ENCODE results near the gene SPTBN2. TPM values are rescaled to one million over a fixed set of nuclear protein-coding genes. Genes with fewer than 3 reads are reported as not detected.

SPTBN2 gene
- total and polyA plus RNA-seq, 2 donors from 2014 or later: 64.9 to 69.8 TPM

DNA sequence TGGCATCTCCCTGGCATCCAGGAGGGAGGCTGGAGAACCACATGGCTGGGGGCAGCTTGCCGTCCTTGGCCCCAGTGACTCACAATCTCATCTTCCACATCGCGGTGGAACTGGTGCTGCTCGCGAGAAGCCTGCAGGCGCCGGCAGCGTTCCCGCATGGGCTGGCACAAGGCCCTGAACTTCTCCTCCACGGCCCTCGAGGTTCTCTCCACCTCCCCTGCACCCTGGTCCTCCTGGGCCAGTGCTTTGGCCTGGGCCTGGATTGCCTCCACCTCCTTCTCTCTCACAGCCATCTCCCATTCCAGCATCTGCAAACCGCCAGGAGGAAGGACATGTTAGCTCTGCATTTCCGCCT, 35.0 kb downstream of the SPTBN2 start:
- peak in 1 of 5 donors; percentile 55 for DNase-seq
- Histone ChIP-seq H3K4me1 (ENCODE audit: control insufficient read depth in 2 of 3, insufficient read depth in 2 of 3, low read depth in 1 of 3, low read length in 3 of 3) (no peaks in the 10 kb centered on the region), H3K4me3 (ENCODE audit: low read length in 3 of 3) (no peak overlapping the region), H3K27me3 (ENCODE audit: control insufficient read depth, insufficient read depth, low read length) (no peaks in the 10 kb centered on the region), H3K27ac (ENCODE audit: low read depth in 2 of 2, low read length in 2 of 2) (no peak overlapping the region), H3K9ac (ENCODE audit: low read length in 3 of 3) (no peak overlapping the region), H3K36me3 (ENCODE audit: control insufficient read depth in 2 of 3, insufficient read depth in 3 of 3, low read length in 3 of 3) (peaks cover 0 to 16% (median 9%) of the 10 kb centered on the region in 3 donors), H3K9me3 (ENCODE audit: control insufficient read depth in 2 of 3, insufficient read depth in 1 of 3, low read length in 3 of 3) (no peaks in the 10 kb centered on the region)
- intact Hi-C loops (cut with DNase I): loop anchor here (5.0 kb wide), 1 partner anchor 138 kb away; no protein-coding TSS in a partner anchor
- FAIRE-seq: no peak
- TF ChIP-seq, protein P1, sequence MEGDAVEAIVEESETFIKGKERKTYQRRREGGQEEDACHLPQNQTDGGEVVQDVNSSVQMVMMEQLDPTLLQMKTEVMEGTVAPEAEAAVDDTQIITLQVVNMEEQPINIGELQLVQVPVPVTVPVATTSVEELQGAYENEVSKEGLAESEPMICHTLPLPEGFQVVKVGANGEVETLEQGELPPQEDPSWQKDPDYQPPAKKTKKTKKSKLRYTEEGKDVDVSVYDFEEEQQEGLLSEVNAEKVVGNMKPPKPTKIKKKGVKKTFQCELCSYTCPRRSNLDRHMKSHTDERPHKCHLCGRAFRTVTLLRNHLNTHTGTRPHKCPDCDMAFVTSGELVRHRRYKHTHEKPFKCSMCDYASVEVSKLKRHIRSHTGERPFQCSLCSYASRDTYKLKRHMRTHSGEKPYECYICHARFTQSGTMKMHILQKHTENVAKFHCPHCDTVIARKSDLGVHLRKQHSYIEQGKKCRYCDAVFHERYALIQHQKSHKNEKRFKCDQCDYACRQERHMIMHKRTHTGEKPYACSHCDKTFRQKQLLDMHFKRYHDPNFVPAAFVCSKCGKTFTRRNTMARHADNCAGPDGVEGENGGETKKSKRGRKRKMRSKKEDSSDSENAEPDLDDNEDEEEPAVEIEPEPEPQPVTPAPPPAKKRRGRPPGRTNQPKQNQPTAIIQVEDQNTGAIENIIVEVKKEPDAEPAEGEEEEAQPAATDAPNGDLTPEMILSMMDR (IDR thresholded peaks at IDR 0.05; ENCODE audit: borderline replicate concordance, extremely low read depth, insufficient read depth): no peak

DNA sequence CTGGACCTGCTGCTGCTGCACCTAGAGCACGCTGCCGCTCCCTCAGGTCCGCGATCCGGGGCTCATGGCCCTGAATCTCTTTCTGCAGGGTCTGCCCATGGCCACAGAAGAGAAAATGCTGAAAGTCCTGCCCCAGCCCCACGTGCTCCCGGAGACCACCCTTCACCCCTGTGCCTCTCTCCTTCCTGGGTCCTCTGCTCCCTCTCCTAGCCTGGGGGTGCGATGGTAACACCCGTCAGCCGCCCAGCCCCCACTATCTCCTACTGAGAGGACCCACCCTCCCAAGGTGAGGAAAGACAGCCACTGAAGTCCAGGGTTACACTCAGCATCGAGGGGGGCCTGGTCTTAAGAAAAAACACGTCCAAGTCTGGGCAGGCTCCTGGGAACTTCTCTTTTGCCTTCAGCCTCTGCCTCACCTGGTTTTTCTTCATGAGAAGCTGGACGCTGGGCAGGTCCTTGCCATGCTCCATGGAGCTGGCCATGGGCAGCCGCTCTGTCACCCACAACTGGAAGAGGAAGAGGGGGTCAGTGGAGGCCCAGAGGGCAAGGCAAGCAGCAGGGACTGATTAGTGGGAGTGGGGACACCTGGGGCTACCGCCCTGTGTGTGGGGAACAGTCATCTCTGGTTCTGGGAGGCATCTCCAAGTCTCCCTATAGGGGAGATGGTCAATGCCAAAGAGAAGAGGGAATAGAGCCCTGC, 35.5 kb downstream of the SPTBN2 start:
- Histone ChIP-seq H3K27me3 (ENCODE audit: control insufficient read depth, insufficient read depth, low read length) (no peaks in the 10 kb centered on the region), H3K36me3 (ENCODE audit: control insufficient read depth in 2 of 3, insufficient read depth in 3 of 3, low read length in 3 of 3) (peaks cover 0 to 16% (median 7%) of the 10 kb centered on the region in 3 donors), H3K27ac (ENCODE audit: low read depth in 2 of 2, low read length in 2 of 2) (no peak overlapping the region), H3K9me3 (ENCODE audit: control insufficient read depth in 2 of 3, insufficient read depth in 1 of 3, low read length in 3 of 3) (no peaks in the 10 kb centered on the region), H3K4me1 (ENCODE audit: control insufficient read depth in 2 of 3, insufficient read depth in 2 of 3, low read depth in 1 of 3, low read length in 3 of 3) (no peaks in the 10 kb centered on the region), H3K9ac (ENCODE audit: low read length in 3 of 3) (no peak overlapping the region), H3K4me3 (ENCODE audit: low read length in 3 of 3) (no peak overlapping the region)
- TF ChIP-seq, protein P1 (IDR thresholded peaks at IDR 0.05; ENCODE audit: borderline replicate concordance, extremely low read depth, insufficient read depth): no peak
- FAIRE-seq (no peak), DNase-seq (peak in 1 of 5 donors; percentile 39)
- intact Hi-C loops (cut with DNase I): loop anchor here (5.0 kb wide), 1 partner anchor 139 kb away; no protein-coding TSS in a partner anchor

DNA sequence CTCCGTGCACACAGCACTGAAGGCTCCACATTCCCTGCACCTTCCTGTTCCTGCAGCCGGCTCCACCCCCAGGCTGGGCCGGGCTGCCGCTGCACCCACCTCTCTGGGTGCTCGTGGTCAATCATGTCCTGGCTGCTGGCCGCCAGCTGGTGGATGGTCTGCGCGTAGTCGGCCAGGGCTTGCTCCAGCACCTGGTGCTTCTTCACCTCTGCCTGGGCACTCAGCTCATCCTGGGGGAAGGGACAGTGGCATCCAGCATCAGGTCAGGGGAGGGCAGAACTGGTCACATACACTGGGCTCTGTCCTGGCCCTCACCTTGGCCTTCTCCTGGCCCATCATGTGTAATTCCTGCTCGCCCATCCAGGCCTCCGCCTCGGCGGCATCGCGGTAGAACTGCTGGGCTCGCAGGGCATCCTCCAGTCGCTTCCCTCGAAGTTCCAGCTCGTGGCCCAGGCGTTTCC, 36.1 kb downstream of the SPTBN2 start:
- no peak overlapping the region for H3K4me3 ChIP-seq (ENCODE audit: low read length in 3 of 3)
- peaks cover 0 to 13% (median 7%) of the 10 kb centered on the region in 3 donors for H3K36me3 ChIP-seq (ENCODE audit: control insufficient read depth in 2 of 3, insufficient read depth in 3 of 3, low read length in 3 of 3)
- no peak overlapping the region for H3K9ac ChIP-seq (ENCODE audit: low read length in 3 of 3)
- no peaks in the 10 kb centered on the region for H3K27me3 ChIP-seq (ENCODE audit: control insufficient read depth, insufficient read depth, low read length)
- intact Hi-C loops (cut with DNase I): loop anchor here (5.0 kb wide), 1 partner anchor 139 kb away; no protein-coding TSS in a partner anchor
- no peak for FAIRE-seq
- TF ChIP-seq, protein P1 (IDR thresholded peaks at IDR 0.05; ENCODE audit: borderline replicate concordance, extremely low read depth, insufficient read depth): no peak
- H3K4me1 ChIP-seq (ENCODE audit: control insufficient read depth in 2 of 3, insufficient read depth in 2 of 3, low read depth in 1 of 3, low read length in 3 of 3): no peaks in the 10 kb centered on the region
- DNase-seq: peak in 1 of 5 donors; percentile 65
- H3K27ac ChIP-seq (ENCODE audit: low read depth in 2 of 2, low read length in 2 of 2): no peak overlapping the region
- H3K9me3 ChIP-seq (ENCODE audit: control insufficient read depth in 2 of 3, insufficient read depth in 1 of 3, low read length in 3 of 3): no peaks in the 10 kb centered on the region
